H1 (cell line): ENCODE results near the gene PASK. TPM values are rescaled to one million over a fixed set of nuclear protein-coding genes. Genes with fewer than 3 reads are reported as not detected.

Source experiments
- CTCF ChIA-PET: fragments of 300-600 bp; sonication (Branson Sonifier 250); formaldehyde crosslinking; loops from one replicate; lab custom pipeline; 2021; ENCODE audit not compliant: partially characterized antibody; lab: Charles Lee
- POLR2A ChIA-PET: fragments of 300-600 bp; sonication (Branson Sonifier 250); formaldehyde crosslinking; loops from one replicate; lab custom pipeline; 2021; ENCODE audit warnings: inconsistent platforms; ENCODE audit not compliant: partially characterized antibody; lab: Charles Lee
- DNase-seq, 2 experiments: peaks; one replicate each; pipeline versions ENCODE4 v3.0.0 to v3.0.0-alpha.2; 2010 to 2022; ENCODE audit warnings: low spot score in 2 of 2, low read depth in 1 of 2, mixed read lengths in 1 of 2
- FAIRE-seq: peaks from 2 replicates; lab custom pipeline; 2011; peaks lifted over from hg19 to GRCh38; lab: Jason Lieb, UNC
- H2AFZ ChIP-seq: 2 replicates; pipeline ENCODE4 v1.8.1; 2012; ENCODE audit warnings: low read length, inconsistent platforms
- H2AK5ac ChIP-seq: 2 replicates; pipeline ENCODE4 v1.6.1; 2013; ENCODE audit warnings: low read depth, low read length
- H2BK120ac ChIP-seq: replicated peaks from 2 replicates; pipeline ENCODE3; 2013; ENCODE audit warnings: low read depth, low read length, inconsistent platforms
- H2BK12ac ChIP-seq: 2 replicates; pipeline ENCODE4 v1.6.1; 2013; ENCODE audit warnings: low read depth, low read length
- H2BK15ac ChIP-seq: 2 replicates; pipeline ENCODE4 v1.6.1; 2013; ENCODE audit warnings: low read length
- H2BK20ac ChIP-seq: 2 replicates; pipeline ENCODE4 v1.6.1; 2013; ENCODE audit warnings: low read length
- H2BK5ac ChIP-seq: 2 replicates; pipeline ENCODE4 v1.6.1; 2013; ENCODE audit warnings: low read depth, low read length
- H3K14ac ChIP-seq: 2 replicates; pipeline ENCODE4 v1.6.1; 2013; ENCODE audit warnings: inconsistent platforms; ENCODE audit not compliant: insufficient read length
- H3K18ac ChIP-seq: 2 replicates; pipeline ENCODE4 v1.6.1; 2013; ENCODE audit warnings: low read length; ENCODE audit errors: extremely low read depth
- H3K23ac ChIP-seq: 2 replicates; pipeline ENCODE4 v1.6.1; 2013; ENCODE audit warnings: inconsistent platforms; ENCODE audit not compliant: insufficient read length
- H3K23me2 ChIP-seq: 2 replicates; pipeline ENCODE4 v1.6.1; 2013; ENCODE audit warnings: low read depth, low read length
- H3K27ac ChIP-seq: 2 replicates; pipeline ENCODE4 v1.6.1; 2011; ENCODE audit warnings: low read depth, low read length, inconsistent platforms
- H3K27me3 ChIP-seq, 4 experiments: replicated peaks in 1 of 4; 1 replicate in 1 of 4; 2 replicates in 3 of 4; pipeline versions ENCODE4 v1.6.1 to v1.8.1; 2011 to 2013; ENCODE audit warnings: low read length in 3 of 4, mild to moderate bottlenecking in 3 of 4, inconsistent platforms in 2 of 4, mixed read lengths in 2 of 4, moderate library complexity in 1 of 4; ENCODE audit not compliant: control insufficient read depth in 3 of 4, insufficient read depth in 3 of 4; ENCODE audit errors: extremely low read depth in 1 of 4
- H3K36me3 ChIP-seq, 4 experiments: 2 replicates each; pipeline versions ENCODE4 v1.6.1 to v1.8.1; 2011 to 2013; ENCODE audit warnings: mild to moderate bottlenecking in 4 of 4, low read length in 3 of 4, moderate library complexity in 2 of 4, control low read depth in 1 of 4, inconsistent platforms in 1 of 4; ENCODE audit not compliant: insufficient read depth in 4 of 4, control insufficient read depth in 2 of 4
- H3K4ac ChIP-seq: replicated peaks from 2 replicates; pipeline ENCODE3; 2013; ENCODE audit warnings: low read length, low read depth, mixed read lengths, inconsistent platforms; ENCODE audit not compliant: insufficient read length
- H3K4me1 ChIP-seq, 4 experiments: replicated peaks in 1 of 4; 1 replicate in 1 of 4; 2 replicates in 3 of 4; pipeline versions ENCODE4 v1.6.1 to v1.8.1; 2011 to 2013; ENCODE audit warnings: low read length in 3 of 4, inconsistent platforms in 2 of 4, mixed read lengths in 1 of 4; ENCODE audit not compliant: insufficient read depth in 4 of 4, control insufficient read depth in 3 of 4
- H3K4me2 ChIP-seq, 2 experiments: 2 replicates each; pipeline versions ENCODE4 v1.6.1 to v1.8.1; 2011 to 2013; ENCODE audit warnings: low read depth in 2 of 2, low read length in 2 of 2, control low read depth in 1 of 2, inconsistent platforms in 1 of 2, mild to moderate bottlenecking in 1 of 2; ENCODE audit not compliant: insufficient read depth in 1 of 2
- H3K4me3 ChIP-seq, 4 experiments: fragments of 200-600, 300-600 bp in 1 of 4; sonication (generic), shearing (Covaris generic), sonication (Bioruptor Twin) in 1 of 4; 2 replicates each; pipeline versions ENCODE4 v1.5.1 to v1.8.1; 2011 to 2016; ENCODE audit warnings: low read length in 4 of 4, low read depth in 3 of 4, control low read depth in 2 of 4, inconsistent platforms in 2 of 4, mild to moderate bottlenecking in 2 of 4, mixed read lengths in 1 of 4, moderate library complexity in 1 of 4; ENCODE audit not compliant: insufficient read depth in 2 of 4; ENCODE audit errors: extremely low read depth in 1 of 4
- H3K56ac ChIP-seq: replicated peaks from 2 replicates; pipeline ENCODE3; 2013; ENCODE audit warnings: low read depth, mild to moderate bottlenecking, mixed read lengths, low read length, inconsistent platforms; ENCODE audit not compliant: insufficient read length
- H3K79me1 ChIP-seq: 2 replicates; pipeline ENCODE4 v1.6.1; 2013; ENCODE audit warnings: low read depth, low read length, control low read depth
- H3K79me2 ChIP-seq, 2 experiments: 2 replicates each; pipeline versions ENCODE4 v1.6.1 to v1.8.1; 2012 to 2013; ENCODE audit warnings: low read length in 2 of 2, mild to moderate bottlenecking in 2 of 2, inconsistent platforms in 1 of 2; ENCODE audit not compliant: insufficient read depth in 2 of 2, control insufficient read depth in 1 of 2
- H3K9ac ChIP-seq, 4 experiments: replicated peaks in 1 of 4; 1 replicate in 1 of 4; 2 replicates in 3 of 4; pipeline versions ENCODE4 v1.6.1 to v1.8.1; 2011 to 2013; ENCODE audit warnings: low read depth in 3 of 4, low read length in 3 of 4, control low read depth in 2 of 4, mild to moderate bottlenecking in 2 of 4, moderate library complexity in 2 of 4, inconsistent platforms in 1 of 4; ENCODE audit errors: extremely low read depth in 1 of 4
- H3K9me3 ChIP-seq, 2 experiments: 2 replicates each; pipeline versions ENCODE4 v1.6.1 to v1.8.1; 2012 to 2013; ENCODE audit warnings: mild to moderate bottlenecking in 2 of 2, moderate library complexity in 2 of 2, control low read depth in 1 of 2, inconsistent platforms in 1 of 2, low read depth in 1 of 2, low read length in 1 of 2, mixed read lengths in 1 of 2; ENCODE audit not compliant: insufficient read depth in 2 of 2
- H4K20me1 ChIP-seq, 2 experiments: replicated peaks in 1 of 2; 2 replicates each; pipeline versions ENCODE3 to v1.8.1; 2011 to 2013; ENCODE audit warnings: inconsistent platforms in 2 of 2, low read length in 2 of 2, mild to moderate bottlenecking in 1 of 2; ENCODE audit not compliant: insufficient read depth in 2 of 2, control insufficient read depth in 1 of 2
- H4K5ac ChIP-seq: 2 replicates; pipeline ENCODE4 v1.6.1; 2013; ENCODE audit warnings: low read length, low read depth, mixed read lengths, inconsistent platforms; ENCODE audit not compliant: insufficient read length
- H4K8ac ChIP-seq: 2 replicates; pipeline ENCODE4 v1.8.0; 2013; ENCODE audit warnings: mild to moderate bottlenecking, moderate library complexity, low read length, inconsistent platforms; ENCODE audit not compliant: insufficient read depth; ENCODE audit errors: extremely low read depth
- H4K91ac ChIP-seq: replicated peaks from 2 replicates; pipeline ENCODE3; 2013; ENCODE audit warnings: low read length, mixed read lengths, inconsistent platforms; ENCODE audit not compliant: insufficient read length
- CEBPB ChIP-seq: IDR thresholded peaks from 2 replicates; pipeline ENCODE4 v1.6.1; 2012; ENCODE audit warnings: low read depth, low read length
- EGR1 ChIP-seq: IDR thresholded peaks from 2 replicates; pipeline ENCODE4 v1.6.1; 2011; ENCODE audit warnings: low read depth, low read length, borderline replicate concordance
- FOSL1 ChIP-seq: IDR thresholded peaks from 2 replicates; pipeline ENCODE4 v1.6.1; 2011; ENCODE audit warnings: mild to moderate bottlenecking, low read depth, low read length, moderate library complexity; ENCODE audit not compliant: insufficient read depth
- GTF2F1 ChIP-seq: IDR thresholded peaks from 2 replicates; pipeline ENCODE4 v1.6.1; 2012; ENCODE audit warnings: low read depth, low read length, improper control_type of control experiment, borderline replicate concordance
- JUN ChIP-seq: IDR thresholded peaks from 2 replicates; pipeline ENCODE4 v1.6.1; 2011; ENCODE audit warnings: low read depth, mild to moderate bottlenecking, improper control_type of control experiment, low read length
- JUND ChIP-seq: IDR thresholded peaks from 2 replicates; pipeline ENCODE4 v1.6.1; 2011; ENCODE audit warnings: mild to moderate bottlenecking, improper control_type of control experiment, low read length
- MAFK ChIP-seq: IDR thresholded peaks from 2 replicates; pipeline ENCODE4 v1.6.1; 2012; ENCODE audit warnings: low read depth, mild to moderate bottlenecking, improper control_type of control experiment, low read length
- NANOG ChIP-seq: IDR thresholded peaks from 2 replicates; pipeline ENCODE4 v1.6.1; 2011; ENCODE audit warnings: low read length, low read depth, mild to moderate bottlenecking, inconsistent platforms; ENCODE audit not compliant: insufficient read depth, poor library complexity, severe bottlenecking
- POLR2AphosphoS5 ChIP-seq: IDR thresholded peaks from 2 replicates; pipeline ENCODE4 v1.6.1; 2011; ENCODE audit warnings: low read depth, low read length
- RAD21 ChIP-seq, 2 experiments: IDR thresholded peaks in 1 of 2; conservative IDR thresholded peaks in 1 of 2; 2 replicates each; pipeline ENCODE4 v1.6.1; 2011; ENCODE audit warnings: low read depth in 2 of 2, low read length in 2 of 2, improper control_type of control experiment in 1 of 2, inconsistent platforms in 1 of 2, mild to moderate bottlenecking in 1 of 2, moderate library complexity in 1 of 2
- SAP30 ChIP-seq: fragments of 300-600 bp; sonication (generic); IDR thresholded peaks from 2 replicates; pipeline ENCODE4 v1.7.1; 2012; ENCODE audit warnings: low read length, moderate library complexity, mild to moderate bottlenecking, inconsistent platforms; ENCODE audit not compliant: insufficient read depth, insufficient replicate concordance
- SUZ12 ChIP-seq: fragments of 200-600 bp; sonication (generic); IDR thresholded peaks from 2 replicates; pipeline ENCODE4 v1.6.1; 2012; ENCODE audit warnings: mild to moderate bottlenecking, inconsistent platforms, low read length, moderate library complexity, mixed read lengths
- WGBS, 2 experiments: shearing (Covaris generic) in 1 of 2; methylation state at CpG; one replicate each; pipeline versions ENCODE4 v1.1.6 to v1.1.7; 2013 to 2015; ENCODE audit warnings: low lambda C conversion rate in 2 of 2, mixed read lengths in 2 of 2, inconsistent platforms in 1 of 2, low coverage in 1 of 2, missing lambda C conversion rate in 1 of 2; ENCODE audit not compliant: insufficient replicate concordance in 2 of 2, insufficient coverage in 1 of 2, insufficient read length in 1 of 2; ENCODE audit errors: extremely low coverage in 1 of 2, missing lambda C conversion rate in 1 of 2; 5-methylcytosine and 5-hydroxymethylcytosine counted together
- polyA plus RNA-seq, 7 experiments: library from polyadenylated mRNA; depleted of rRNA in 3 of 7; stranded (reverse) in 5 of 7; unstranded in 2 of 7; fragments of >200 nt in 5 of 7; fragments of 200-250 nt in 2 of 7; gene quantifications; 1 replicate in 5 of 7; 2 replicates in 1 of 7; 4 replicates in 1 of 7; pipeline versions ENCODE4 v1.2.1 to v1.2.3, GENCODE V29; 2011 to 2013; ENCODE audit warnings: missing spikeins in 2 of 7, mixed read lengths in 2 of 7
- total RNA-seq: library from RNA; stranded (reverse); fragmentation: NEBNext Ultra II Directional; extraction: Animal tissue kit (Norgen Biotek cat#: 25700); gene quantifications from 2 replicates; pipeline ENCODE4 v1.2.1, GENCODE V29; 2021
- TF ChIP-seq, protein P1 (sequence below): IDR thresholded peaks from 2 replicates; pipeline ENCODE4 v1.6.1; 2012; ENCODE audit warnings: inconsistent platforms

Gene PASK
- total and polyA plus RNA-seq, 2 of the 8 experiments (the other 6 are each of a cell fraction or from before 2014, with no cell fraction given) = 20.5 to 66.1 TPM

DNA sequence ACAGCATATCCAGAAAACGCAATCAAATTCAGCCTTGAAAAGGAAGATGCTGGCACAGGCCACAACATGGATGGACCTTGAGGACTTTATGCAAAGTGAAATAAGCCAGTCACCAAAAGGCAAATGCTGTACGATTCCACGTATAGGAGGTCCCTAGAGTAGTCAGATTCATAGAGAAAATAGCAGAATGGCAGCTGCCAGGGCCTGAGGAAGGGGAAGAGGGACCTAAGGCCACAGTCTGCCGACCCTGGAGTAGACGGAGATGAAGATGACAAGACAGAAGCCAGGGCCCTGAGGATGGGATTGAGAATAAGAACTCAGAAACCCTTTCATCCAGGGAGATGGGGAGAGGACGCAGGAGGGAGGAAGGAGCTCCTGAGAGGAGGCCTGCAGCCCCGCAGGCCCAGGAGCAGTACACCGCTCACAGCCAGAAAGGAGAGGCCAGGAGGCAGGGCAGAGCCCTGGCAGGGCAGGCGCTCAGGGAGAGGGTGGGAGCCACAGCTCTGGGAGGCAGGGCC is 39.1 kb downstream of the PASK start:
- H2BK120ac ChIP-seq = no peak overlapping the region
- ChIA-PET POLR2A (interaction anchor here (0.6 to 1.7 kb wide), 2 partner anchors 14 to 374 kb away, joined by 5 read pairs; no protein-coding TSS in a partner anchor), CTCF (interaction anchor here (0.6 to 0.8 kb wide), 2 partner anchors 15 to 32 kb away, joined by 3 to 5 read pairs; no protein-coding TSS in a partner anchor)
- H3K79me1 ChIP-seq = no peaks in the 10 kb centered on the region; the same call in 1 of the 2 replicates
- no peak overlapping the region for H2AFZ ChIP-seq
- H3K4me2 ChIP-seq = no peak overlapping the region
- DNase-seq = no peak
- no peaks in the 10 kb centered on the region for H3K27me3 ChIP-seq
- H2BK12ac ChIP-seq = no peak overlapping the region
- H3K18ac ChIP-seq = no peak overlapping the region
- no peaks in the 10 kb centered on the region for H3K9me3 ChIP-seq
- H3K4me1 ChIP-seq = no peaks in the 10 kb centered on the region
- no peak overlapping the region for H3K56ac ChIP-seq
- no peak overlapping the region for H2BK15ac ChIP-seq
- H3K14ac ChIP-seq = no peak overlapping the region
- WGBS, 2 experiments = 83% methylated on average over 9 of the region's 9 CpGs; no CpG with 5 or more reads in 1 of the 2 experiments
- H3K79me2 ChIP-seq = no peaks in the 10 kb centered on the region
- H3K36me3 ChIP-seq = peaks cover 0 to 29% (median 6%) of the 10 kb centered on the region in 4 experiments; a peak in 4 of 8 replicates
- H3K23me2 ChIP-seq = no peaks in the 10 kb centered on the region; the same call in 1 of the 2 replicates
- H2BK20ac ChIP-seq = no peak overlapping the region
- H3K23ac ChIP-seq = no peak overlapping the region
- peaks cover 3 to 6% of the 10 kb centered on the region in 2 experiments for H4K20me1 ChIP-seq
- no peak overlapping the region for H3K27ac ChIP-seq
- H4K8ac ChIP-seq = no peak overlapping the region
- H3K4me3 ChIP-seq = no peak overlapping the region
- FAIRE-seq = no peak
- H2AK5ac ChIP-seq = no peak overlapping the region
- H3K4ac ChIP-seq = no peak overlapping the region
- no peak overlapping the region for H4K5ac ChIP-seq
- no peak overlapping the region; the same call in 1 of the 2 replicates for H2BK5ac ChIP-seq
- no peak overlapping the region for H4K91ac ChIP-seq
- no peak overlapping the region for H3K9ac ChIP-seq
- TF ChIP-seq EGR1 (no peak), JUND (no peak), SAP30 (no peak), NANOG (no peak), JUN (no peak), MAFK (no peak), FOSL1 (no peak), POLR2AphosphoS5 (no peak), GTF2F1 (no peak), CEBPB (no peak), SUZ12 (no peak), RAD21 (IDR thresholded peaks at IDR 0.05 in 1 of 2, conservative IDR thresholded peaks at IDR 0.05 in 1 of 2; ENCODE audit: low read depth in 2 of 2, low read length in 2 of 2) (no peak)
- TF ChIP-seq, protein P1, sequence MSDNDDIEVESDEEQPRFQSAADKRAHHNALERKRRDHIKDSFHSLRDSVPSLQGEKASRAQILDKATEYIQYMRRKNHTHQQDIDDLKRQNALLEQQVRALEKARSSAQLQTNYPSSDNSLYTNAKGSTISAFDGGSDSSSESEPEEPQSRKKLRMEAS = no peak
